Suprapubic skin (tissue), 4 donors: ENCODE data around the gene AMER3. TPM values are rescaled to one million over a fixed set of nuclear protein-coding genes. Genes with fewer than 3 reads are reported as not detected.

ENCODE experiments used
- DNase-seq, 2 donors: peaks; one replicate each; pipeline ENCODE4 v3.0.0-alpha.2; 2019; ENCODE audit warnings: low spot score in 2 of 2
- H3K27ac ChIP-seq: fragments of 200-600 bp; sonication (generic); one replicate; pipeline ENCODE4 v1.5.1; 2019
- H3K27me3 ChIP-seq: fragments of 200-600 bp; sonication (generic); one replicate; pipeline ENCODE4 v1.5.1; 2019
- H3K36me3 ChIP-seq: fragments of 200-600 bp; sonication (generic); one replicate; pipeline ENCODE4 v1.5.1; 2019
- H3K4me1 ChIP-seq: fragments of 200-600 bp; sonication (generic); one replicate; pipeline ENCODE4 v1.5.1; 2019
- H3K4me3 ChIP-seq: fragments of 200-600 bp; sonication (generic); one replicate; pipeline ENCODE4 v1.5.1; 2019; ENCODE audit warnings: mild to moderate bottlenecking
- H3K9me3 ChIP-seq: fragments of 200-600 bp; sonication (generic); one replicate; pipeline ENCODE4 v1.5.1; 2019
- EP300 ChIP-seq: sonication (generic); formaldehyde crosslinking; IDR thresholded peaks from one replicate; pipeline ENCODE4 v1.6.1; 2017; ENCODE audit warnings: antibody characterized with exemption
- POLR2A ChIP-seq, 2 donors: fragments of 450-650 bp; IDR thresholded peaks; one replicate each; pipeline ENCODE4 v1.6.1; 2017; ENCODE audit warnings: antibody characterized with exemption in 2 of 2, mild to moderate bottlenecking in 2 of 2, moderate library complexity in 2 of 2
- POLR2AphosphoS5 ChIP-seq, 3 donors: sonication (generic); formaldehyde crosslinking; IDR thresholded peaks; one replicate each; pipeline ENCODE4 v1.6.1; 2017; ENCODE audit warnings: antibody characterized with exemption in 3 of 3
- WGBS: methylation state at CpG from one replicate; pipeline ENCODE4 v1.1.5; 2018; 5-methylcytosine and 5-hydroxymethylcytosine counted together
- total RNA-seq, 4 donors: library from RNA; depleted of rRNA; stranded (reverse); fragments of >200 nt; gene quantifications; one replicate each; pipeline ENCODE4 v1.1.0, GENCODE V29; 2016
- TF ChIP-seq, protein P1 (sequence below), 2 donors: fragments of 200-600 bp in 1 of 2; fragments of 450-650 bp in 1 of 2; sonication (generic) in 1 of 2; IDR thresholded peaks; one replicate each; pipeline ENCODE4 v1.5.1; 2016 to 2019; ENCODE audit warnings: antibody characterized with exemption in 2 of 2, mild to moderate bottlenecking in 1 of 2, moderate library complexity in 1 of 2

AMER3 gene
- total RNA-seq, 4 donors from 2014 or later, result not detected

DNA sequence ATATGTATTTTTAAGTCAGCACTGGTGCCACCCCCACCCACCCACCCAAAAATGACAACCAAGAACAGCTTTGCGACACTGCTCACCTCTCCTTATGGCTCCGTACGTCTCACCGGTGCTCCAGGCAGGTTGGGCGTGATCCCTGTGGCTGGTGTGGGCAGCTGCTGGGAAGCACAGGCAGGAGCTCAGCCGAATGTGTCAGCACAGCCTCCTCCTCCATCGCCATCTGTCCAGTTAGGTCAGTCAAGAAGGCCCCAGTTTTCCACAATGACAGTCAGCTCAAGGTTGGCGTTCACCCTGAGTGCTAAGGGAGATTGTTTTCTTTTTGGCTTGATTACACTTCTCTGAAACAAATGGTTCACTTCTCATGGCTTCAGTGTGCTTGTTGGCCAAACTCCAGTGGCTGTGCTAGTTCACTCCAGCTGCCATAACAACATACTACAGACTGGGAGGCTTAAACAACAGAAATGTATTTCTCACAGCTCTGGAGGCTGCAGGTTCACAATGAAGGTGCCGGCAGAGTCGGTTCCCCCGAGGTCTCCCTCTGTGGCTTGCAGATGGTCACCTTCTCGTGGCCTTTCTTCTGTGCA is 30.2 kb downstream of the AMER3 start:
- whole genome bisulfite sequencing, result 93% methylated on average over 10 of the region's 12 CpGs
- Histone ChIP-seq H3K27me3 (no peaks in the 10 kb centered on the region), H3K9me3 (no peaks in the 10 kb centered on the region), H3K4me1 (no peaks in the 10 kb centered on the region), H3K27ac (no peak overlapping the region), H3K36me3 (no peaks in the 10 kb centered on the region), H3K4me3 (no peak overlapping the region)
- no peak for DNase-seq
- no peak for TF ChIP-seq POLR2AphosphoS5 (IDR thresholded peaks at IDR 0.05)

DNA sequence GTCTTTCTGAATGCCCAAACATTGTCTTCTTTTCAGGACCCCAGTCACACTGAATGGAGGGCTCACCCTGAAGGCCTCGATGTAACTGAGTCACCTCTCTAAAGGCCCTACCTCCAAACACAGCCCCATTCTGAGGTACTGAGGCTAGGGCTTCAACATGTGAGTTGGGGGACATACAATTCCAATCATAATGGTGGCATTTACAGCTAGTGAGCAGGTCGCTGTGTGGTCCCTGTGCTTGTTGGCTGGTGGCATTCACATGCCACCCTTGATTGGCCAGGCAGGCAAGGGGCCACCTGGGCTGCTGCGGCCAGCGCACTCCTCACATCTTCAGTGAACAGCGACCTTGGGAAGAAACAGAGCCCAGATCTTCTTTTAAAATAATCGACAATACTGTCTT is 30.7 kb downstream of the AMER3 start:
- H3K27ac ChIP-seq, result no peak overlapping the region
- no peaks in the 10 kb centered on the region for H3K9me3 ChIP-seq
- no peak for TF ChIP-seq POLR2A (IDR thresholded peaks at IDR 0.05)
- TF ChIP-seq, protein P1, sequence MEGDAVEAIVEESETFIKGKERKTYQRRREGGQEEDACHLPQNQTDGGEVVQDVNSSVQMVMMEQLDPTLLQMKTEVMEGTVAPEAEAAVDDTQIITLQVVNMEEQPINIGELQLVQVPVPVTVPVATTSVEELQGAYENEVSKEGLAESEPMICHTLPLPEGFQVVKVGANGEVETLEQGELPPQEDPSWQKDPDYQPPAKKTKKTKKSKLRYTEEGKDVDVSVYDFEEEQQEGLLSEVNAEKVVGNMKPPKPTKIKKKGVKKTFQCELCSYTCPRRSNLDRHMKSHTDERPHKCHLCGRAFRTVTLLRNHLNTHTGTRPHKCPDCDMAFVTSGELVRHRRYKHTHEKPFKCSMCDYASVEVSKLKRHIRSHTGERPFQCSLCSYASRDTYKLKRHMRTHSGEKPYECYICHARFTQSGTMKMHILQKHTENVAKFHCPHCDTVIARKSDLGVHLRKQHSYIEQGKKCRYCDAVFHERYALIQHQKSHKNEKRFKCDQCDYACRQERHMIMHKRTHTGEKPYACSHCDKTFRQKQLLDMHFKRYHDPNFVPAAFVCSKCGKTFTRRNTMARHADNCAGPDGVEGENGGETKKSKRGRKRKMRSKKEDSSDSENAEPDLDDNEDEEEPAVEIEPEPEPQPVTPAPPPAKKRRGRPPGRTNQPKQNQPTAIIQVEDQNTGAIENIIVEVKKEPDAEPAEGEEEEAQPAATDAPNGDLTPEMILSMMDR (IDR thresholded peaks at IDR 0.05), result no peak
- no peak for TF ChIP-seq EP300
- TF ChIP-seq POLR2AphosphoS5 (IDR thresholded peaks at IDR 0.05), result no peak
- no peak overlapping the region for H3K4me3 ChIP-seq
- no peaks in the 10 kb centered on the region for H3K36me3 ChIP-seq
- 93% methylated on average over 6 of the region's 6 CpGs for WGBS
- no peaks in the 10 kb centered on the region for H3K4me1 ChIP-seq
- H3K27me3 ChIP-seq, result no peaks in the 10 kb centered on the region
- DNase-seq, result no peak

DNA sequence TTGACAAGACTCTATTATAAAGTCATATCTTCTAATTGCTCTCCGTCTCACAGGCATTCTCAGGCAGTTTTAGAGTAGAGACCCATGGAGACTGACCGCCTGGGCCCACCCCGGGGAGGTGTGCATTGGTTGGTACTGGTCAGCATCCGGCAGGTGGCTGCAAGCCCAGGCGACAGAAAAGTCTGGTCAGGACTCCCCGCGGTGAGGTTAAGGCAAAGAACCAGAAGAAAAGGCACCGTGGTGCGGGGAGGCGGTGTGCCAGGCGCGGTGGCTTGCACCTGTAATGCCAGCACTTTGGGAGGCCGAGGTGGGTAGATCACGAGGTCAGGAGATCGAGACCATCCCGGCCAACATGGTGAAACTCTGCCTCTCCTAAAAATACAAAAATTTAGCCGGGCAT is 32.5 kb downstream of the AMER3 start:
- no peaks in the 10 kb centered on the region for H3K27me3 ChIP-seq
- H3K36me3 ChIP-seq, result no peaks in the 10 kb centered on the region
- H3K4me1 ChIP-seq, result no peaks in the 10 kb centered on the region
- TF ChIP-seq POLR2A (IDR thresholded peaks at IDR 0.05), result no peak
- no peak for TF ChIP-seq EP300
- TF ChIP-seq, protein P1 (IDR thresholded peaks at IDR 0.05), result no peak
- TF ChIP-seq POLR2AphosphoS5 (IDR thresholded peaks at IDR 0.05), result no peak
- H3K27ac ChIP-seq, result no peak overlapping the region
- no peak for DNase-seq
- H3K9me3 ChIP-seq, result no peaks in the 10 kb centered on the region
- no peak overlapping the region for H3K4me3 ChIP-seq
- 87% methylated on average over 17 of the region's 17 CpGs for WGBS

DNA sequence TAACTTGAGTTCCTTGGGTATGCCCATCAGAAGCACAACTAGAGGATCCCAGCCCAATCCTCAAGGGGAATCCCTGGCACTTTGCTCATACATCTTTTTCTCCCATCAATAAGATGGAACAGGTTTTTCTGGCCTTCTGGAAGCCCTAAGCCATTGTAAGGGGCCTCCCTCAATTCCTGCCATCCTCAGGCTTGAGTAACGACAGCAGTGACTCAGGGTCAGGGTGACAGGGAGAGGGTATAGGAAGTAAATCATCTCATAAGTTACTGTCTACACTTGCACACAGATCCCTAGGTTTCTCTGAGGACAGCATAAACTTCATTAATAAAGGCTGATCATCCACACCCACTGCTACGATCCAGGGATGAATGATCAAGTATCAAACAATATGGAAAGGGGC is 35.0 kb downstream of the AMER3 start:
- Histone ChIP-seq H3K4me1 (no peaks in the 10 kb centered on the region), H3K9me3 (no peaks in the 10 kb centered on the region), H3K36me3 (no peaks in the 10 kb centered on the region), H3K27me3 (no peaks in the 10 kb centered on the region), H3K4me3 (no peak overlapping the region), H3K27ac (no peak overlapping the region)
- TF ChIP-seq EP300 (no peak), POLR2A (IDR thresholded peaks at IDR 0.05) (no peak)
- TF ChIP-seq, protein P1 (IDR thresholded peaks at IDR 0.05), result no peak
- no peak for DNase-seq
- WGBS, result 61% methylated on average over 2 of the region's 2 CpGs

DNA sequence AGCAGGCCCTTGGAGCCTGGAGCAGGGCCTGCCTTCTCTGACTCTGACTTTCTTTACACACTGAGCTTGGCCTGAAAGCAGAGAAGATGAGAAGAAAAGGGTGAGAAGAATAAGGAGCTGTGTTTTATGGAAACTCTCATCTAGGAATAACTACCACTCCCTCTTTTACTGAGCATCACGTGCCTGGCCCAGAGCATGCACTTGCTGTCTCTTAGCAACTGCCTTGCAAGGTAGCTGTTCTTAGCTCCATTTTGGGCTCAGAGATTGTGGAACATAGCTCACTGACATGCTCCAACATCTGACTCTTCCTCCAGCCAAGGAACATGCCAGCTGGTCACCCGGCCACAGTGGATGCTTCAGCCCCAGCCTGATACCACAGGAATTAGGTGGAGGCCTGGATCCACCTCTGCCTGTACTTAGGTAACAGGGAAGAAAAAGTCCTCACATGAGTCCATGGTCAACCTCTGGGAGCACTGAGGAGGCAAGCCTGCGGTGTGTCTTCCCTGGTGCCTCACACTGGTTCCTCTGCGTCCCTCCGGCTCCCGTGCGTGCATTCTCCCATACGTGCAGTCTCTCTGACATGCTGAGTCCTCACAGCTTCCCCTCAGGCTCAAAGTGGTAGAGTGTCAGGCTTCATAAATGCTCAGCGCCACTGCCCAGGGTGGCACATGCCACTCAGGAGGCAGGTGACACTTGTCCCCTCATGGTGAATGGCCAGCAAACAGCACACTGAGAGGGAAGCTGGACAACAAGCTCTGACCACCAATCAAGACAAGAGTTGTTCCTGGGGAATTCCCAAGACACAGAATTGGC is 35.7 kb downstream of the AMER3 start:
- Histone ChIP-seq H3K4me1 (no peaks in the 10 kb centered on the region), H3K36me3 (no peaks in the 10 kb centered on the region), H3K9me3 (no peaks in the 10 kb centered on the region), H3K4me3 (no peak overlapping the region), H3K27ac (no peak overlapping the region), H3K27me3 (no peaks in the 10 kb centered on the region)
- 86% methylated on average over 9 of the region's 9 CpGs for WGBS
- TF ChIP-seq, protein P1 (IDR thresholded peaks at IDR 0.05), result no peak
- TF ChIP-seq EP300, result no peak
- TF ChIP-seq POLR2A (IDR thresholded peaks at IDR 0.05), result no peak
- no peak for TF ChIP-seq POLR2AphosphoS5 (IDR thresholded peaks at IDR 0.05)
- DNase-seq, result no peak
